ENCODE data around the gene LMF1. TPM values are rescaled to one million over a fixed set of nuclear protein-coding genes. Genes with fewer than 3 reads are reported as not detected.

Gene LMF1
- total RNA-seq, 2 donors from 2014 or later, result 86.1 to 87.5 TPM

GRCh38 chr16:827513-827912 is 143.3 kb downstream of the LMF1 start:
- WGBS, result 87% methylated on average over 24 of the region's 24 CpGs
- TF ChIP-seq POLR2A (IDR thresholded peaks at IDR 0.05), result no peak
- TF ChIP-seq POLR2AphosphoS5 (IDR thresholded peaks at IDR 0.05), result no peak
- no peak for TF ChIP-seq CTCF (IDR thresholded peaks at IDR 0.05)
- Histone ChIP-seq H3K27me3 (replicated peaks; ENCODE audit: insufficient read depth) (no peaks in the 10 kb centered on the region), H3K27ac (no peak overlapping the region), H3K36me3 (no peaks in the 10 kb centered on the region), H3K4me3 (no peak overlapping the region), H3K9me3 (no peaks in the 10 kb centered on the region), H3K4me1 (replicated peaks) (no peaks in the 10 kb centered on the region)
- no peak for DNase-seq (ENCODE audit: low spot score)
- intact Hi-C loops (cut with DNase I), result no loop called here

GRCh38 chr16:825341-826061 is 145.3 kb downstream of the LMF1 start:
- Histone ChIP-seq H3K27ac (no peak overlapping the region), H3K36me3 (no peaks in the 10 kb centered on the region), H3K9me3 (no peaks in the 10 kb centered on the region), H3K4me1 (replicated peaks) (no peaks in the 10 kb centered on the region), H3K4me3 (no peak overlapping the region), H3K27me3 (replicated peaks; ENCODE audit: insufficient read depth) (no peaks in the 10 kb centered on the region)
- DNase-seq (ENCODE audit: low spot score), result no peak
- TF ChIP-seq CTCF (IDR thresholded peaks at IDR 0.05) (no peak), POLR2AphosphoS5 (IDR thresholded peaks at IDR 0.05) (no peak), POLR2A (IDR thresholded peaks at IDR 0.05) (no peak)
- intact Hi-C loops (cut with DNase I), result no loop called here
- WGBS, result 9% methylated on average over 35 of the region's 36 CpGs

- 94% methylated on average over 25 of the region's 25 CpGs for WGBS
- no peak for TF ChIP-seq POLR2A (IDR thresholded peaks at IDR 0.05)
- no peak for TF ChIP-seq POLR2AphosphoS5 (IDR thresholded peaks at IDR 0.05)
- TF ChIP-seq CTCF (IDR thresholded peaks at IDR 0.05), result no peak
- Histone ChIP-seq H3K9me3 (no peaks in the 10 kb centered on the region), H3K27ac (no peak overlapping the region), H3K4me1 (replicated peaks) (no peaks in the 10 kb centered on the region), H3K4me3 (no peak overlapping the region), H3K27me3 (replicated peaks; ENCODE audit: insufficient read depth) (peaks cover 4% of the 10 kb centered on the region), H3K36me3 (no peaks in the 10 kb centered on the region)
- no peak for DNase-seq (ENCODE audit: low spot score)
- intact Hi-C loops (cut with DNase I), result no loop called here
These were observed 146.2 kb downstream of the LMF1 start for GRCh38 chr16:824601-825000.

- Histone ChIP-seq H3K4me3 (no peak overlapping the region), H3K36me3 (no peaks in the 10 kb centered on the region), H3K9me3 (no peaks in the 10 kb centered on the region), H3K27me3 (replicated peaks; ENCODE audit: insufficient read depth) (peaks cover 7% of the 10 kb centered on the region), H3K27ac (no peak overlapping the region), H3K4me1 (replicated peaks) (no peaks in the 10 kb centered on the region)
- TF ChIP-seq CTCF (IDR thresholded peaks at IDR 0.05) (no peak), POLR2AphosphoS5 (IDR thresholded peaks at IDR 0.05) (no peak), POLR2A (IDR thresholded peaks at IDR 0.05) (no peak)
- no peak for DNase-seq (ENCODE audit: low spot score)
- intact Hi-C loops (cut with DNase I), result no loop called here
- 86% methylated on average over 22 of the region's 22 CpGs for WGBS
These were observed 146.6 kb downstream of the LMF1 start for GRCh38 chr16:824194-824593.

GRCh38 chr16:822909-823297 is 147.9 kb downstream of the LMF1 start:
- H3K27me3 ChIP-seq (replicated peaks; ENCODE audit: insufficient read depth), result peaks cover 7% of the 10 kb centered on the region
- DNase-seq (ENCODE audit: low spot score), result no peak
- no peaks in the 10 kb centered on the region for H3K9me3 ChIP-seq
- no peaks in the 10 kb centered on the region for H3K4me1 ChIP-seq (replicated peaks)
- intact Hi-C loops (cut with DNase I), result no loop called here
- H3K4me3 ChIP-seq, result no peak overlapping the region
- 94% methylated on average over 9 of the region's 9 CpGs for WGBS
- no peaks in the 10 kb centered on the region for H3K36me3 ChIP-seq
- TF ChIP-seq POLR2A (IDR thresholded peaks at IDR 0.05), result no peak
- no peak for TF ChIP-seq CTCF (IDR thresholded peaks at IDR 0.05)
- no peak for TF ChIP-seq POLR2AphosphoS5 (IDR thresholded peaks at IDR 0.05)
- no peak overlapping the region for H3K27ac ChIP-seq

Data from prostate gland (tissue), 2 donors.